ENCODE results near the gene ADGRL4.

ADGRL4 gene

GRCh38 chr1:79006564-79006963, at the start of gene ADGRL4:
TSS of gene ADGRL4 (minus strand) at chr1:79006730. CDS start at chr1:79006654, 76 bp downstream.
- H3K27me3 Mint-ChIP-seq, result peaks cover 5% of the 10 kb centered on the region
- no peak within 1 kb of the TSS for H3K4me3 Mint-ChIP-seq
- H3K27ac Mint-ChIP-seq, result no peak within 1 kb of the TSS
- peaks cover 4% of the 10 kb centered on the region for H3K9me3 Mint-ChIP-seq (ENCODE audit: low read depth)
- no peaks in the 10 kb centered on the region for H3K36me3 Mint-ChIP-seq
- H3K4me1 Mint-ChIP-seq (ENCODE audit: low read depth), result no peaks in the 10 kb centered on the region

- H3K36me3 Mint-ChIP-seq, result no peaks in the 10 kb centered on the region
Observed at GRCh38 chr1:79055856-79056255, 49.3 kb upstream of the ADGRL4 start.

GRCh38 chr1:79052829-79053449, 46.4 kb upstream of the ADGRL4 start:
- Mint-ChIP-seq H3K4me1 (ENCODE audit: low read depth) (no peaks in the 10 kb centered on the region), H3K27me3 (no peaks in the 10 kb centered on the region), H3K36me3 (no peaks in the 10 kb centered on the region), H3K27ac (no peak overlapping the region), H3K9me3 (ENCODE audit: low read depth) (peaks cover 6% of the 10 kb centered on the region), H3K4me3 (no peak overlapping the region)

More at GRCh38 chr1:79055856-79056255, 49.3 kb upstream of the ADGRL4 start:
- Mint-ChIP-seq H3K4me3 (no peak overlapping the region), H3K9me3 (ENCODE audit: low read depth) (peaks cover 13% of the 10 kb centered on the region), H3K4me1 (ENCODE audit: low read depth) (no peaks in the 10 kb centered on the region), H3K27me3 (no peaks in the 10 kb centered on the region), H3K27ac (no peak overlapping the region)

- Mint-ChIP-seq H3K4me1 (ENCODE audit: low read depth) (peaks cover 6% of the 10 kb centered on the region), H3K27ac (no peak overlapping the region), H3K27me3 (no peaks in the 10 kb centered on the region), H3K9me3 (ENCODE audit: low read depth) (peaks cover 6% of the 10 kb centered on the region), H3K4me3 (no peak overlapping the region), H3K36me3 (no peaks in the 10 kb centered on the region)
Observed at GRCh38 chr1:79044974-79045650, 38.6 kb upstream of the ADGRL4 start.

- H3K36me3 Mint-ChIP-seq, result no peaks in the 10 kb centered on the region
- peaks cover 6% of the 10 kb centered on the region for H3K9me3 Mint-ChIP-seq (ENCODE audit: low read depth)
- no peak overlapping the region for H3K27ac Mint-ChIP-seq
- peaks cover 6% of the 10 kb centered on the region for H3K4me1 Mint-ChIP-seq (ENCODE audit: low read depth)
- no peaks in the 10 kb centered on the region for H3K27me3 Mint-ChIP-seq
- no peak overlapping the region for H3K4me3 Mint-ChIP-seq
Observed at GRCh38 chr1:79043506-79043905, 37.0 kb upstream of the ADGRL4 start.

GRCh38 chr1:79042539-79042938, 36.0 kb upstream of the ADGRL4 start:
- Mint-ChIP-seq H3K36me3 (no peaks in the 10 kb centered on the region), H3K4me1 (ENCODE audit: low read depth) (peaks cover 6% of the 10 kb centered on the region), H3K27me3 (no peaks in the 10 kb centered on the region), H3K4me3 (no peak overlapping the region), H3K9me3 (ENCODE audit: low read depth) (peaks cover 11% of the 10 kb centered on the region), H3K27ac (no peak overlapping the region)

GRCh38 chr1:79042117-79042516, 35.6 kb upstream of the ADGRL4 start:
- H3K4me3 Mint-ChIP-seq, result no peak overlapping the region
- no peaks in the 10 kb centered on the region for H3K27me3 Mint-ChIP-seq
- H3K36me3 Mint-ChIP-seq, result no peaks in the 10 kb centered on the region
- peaks cover 6% of the 10 kb centered on the region for H3K4me1 Mint-ChIP-seq (ENCODE audit: low read depth)
- H3K27ac Mint-ChIP-seq, result no peak overlapping the region
- H3K9me3 Mint-ChIP-seq (ENCODE audit: low read depth), result peaks cover 16% of the 10 kb centered on the region

GRCh38 chr1:79041666-79042065, 35.1 kb upstream of the ADGRL4 start:
- Mint-ChIP-seq H3K36me3 (no peaks in the 10 kb centered on the region), H3K9me3 (ENCODE audit: low read depth) (peaks cover 16% of the 10 kb centered on the region), H3K4me3 (no peak overlapping the region), H3K27me3 (no peaks in the 10 kb centered on the region), H3K4me1 (ENCODE audit: low read depth) (peaks cover 6% of the 10 kb centered on the region), H3K27ac (no peak overlapping the region)

GRCh38 chr1:79040424-79041082, 34.0 kb upstream of the ADGRL4 start:
- Mint-ChIP-seq H3K36me3 (no peaks in the 10 kb centered on the region), H3K27me3 (no peaks in the 10 kb centered on the region), H3K4me1 (ENCODE audit: low read depth) (peaks cover 6% of the 10 kb centered on the region), H3K27ac (no peak overlapping the region), H3K9me3 (ENCODE audit: low read depth) (peaks cover 25% of the 10 kb centered on the region), H3K4me3 (no peak overlapping the region)

- Mint-ChIP-seq H3K4me1 (ENCODE audit: low read depth) (peaks cover 6% of the 10 kb centered on the region), H3K4me3 (no peak overlapping the region), H3K9me3 (ENCODE audit: low read depth) (peaks cover 25% of the 10 kb centered on the region), H3K27ac (no peak overlapping the region), H3K36me3 (no peaks in the 10 kb centered on the region), H3K27me3 (no peaks in the 10 kb centered on the region)
Observed at GRCh38 chr1:79037085-79037484, 30.6 kb upstream of the ADGRL4 start.

GRCh38 chr1:79012500-79012899, 6.0 kb upstream of the ADGRL4 start:
- Mint-ChIP-seq H3K27ac (no peak overlapping the region), H3K27me3 (no peaks in the 10 kb centered on the region)

GRCh38 chr1:79010589-79010988, 4.1 kb upstream of the ADGRL4 start:
- Mint-ChIP-seq H3K27me3 (peaks cover 2% of the 10 kb centered on the region), H3K4me3 (no peak overlapping the region), H3K9me3 (ENCODE audit: low read depth) (peaks cover 4% of the 10 kb centered on the region), H3K4me1 (ENCODE audit: low read depth) (no peaks in the 10 kb centered on the region), H3K27ac (no peak overlapping the region), H3K36me3 (no peaks in the 10 kb centered on the region)

More at GRCh38 chr1:79012500-79012899, 6.0 kb upstream of the ADGRL4 start:
- Mint-ChIP-seq H3K4me3 (no peak overlapping the region), H3K9me3 (ENCODE audit: low read depth) (peaks cover 4% of the 10 kb centered on the region), H3K36me3 (no peaks in the 10 kb centered on the region), H3K4me1 (ENCODE audit: low read depth) (no peaks in the 10 kb centered on the region)

GRCh38 chr1:79005945-79006344, 585 bp downstream of the ADGRL4 start:
- Mint-ChIP-seq H3K36me3 (no peaks in the 10 kb centered on the region), H3K27ac (no peak overlapping the region), H3K4me3 (no peak overlapping the region), H3K4me1 (ENCODE audit: low read depth) (no peaks in the 10 kb centered on the region), H3K27me3 (peaks cover 5% of the 10 kb centered on the region), H3K9me3 (ENCODE audit: low read depth) (peaks cover 4% of the 10 kb centered on the region)

GRCh38 chr1:79004916-79005315, 1.6 kb downstream of the ADGRL4 start:
- Mint-ChIP-seq H3K27ac (no peak overlapping the region), H3K4me1 (ENCODE audit: low read depth) (no peaks in the 10 kb centered on the region), H3K4me3 (no peak overlapping the region)

GRCh38 chr1:78996791-78997190, 9.7 kb downstream of the ADGRL4 start:
- Mint-ChIP-seq H3K27ac (no peak overlapping the region), H3K4me3 (no peak overlapping the region), H3K9me3 (ENCODE audit: low read depth) (no peaks in the 10 kb centered on the region), H3K4me1 (ENCODE audit: low read depth) (no peaks in the 10 kb centered on the region), H3K27me3 (no peaks in the 10 kb centered on the region), H3K36me3 (no peaks in the 10 kb centered on the region)

More at GRCh38 chr1:79004916-79005315, 1.6 kb downstream of the ADGRL4 start:
- peaks cover 4% of the 10 kb centered on the region for H3K9me3 Mint-ChIP-seq (ENCODE audit: low read depth)
- H3K36me3 Mint-ChIP-seq, result no peaks in the 10 kb centered on the region
- peaks cover 5% of the 10 kb centered on the region for H3K27me3 Mint-ChIP-seq

Data from activated naive CD8-positive, alpha-beta T cell (primary cell).